H9 (cell line): ENCODE data around the gene GCH1. TPM values are rescaled to one million over a fixed set of nuclear protein-coding genes. Genes with fewer than 3 reads are reported as not detected.

Experiments used
- DNase-seq: peaks from one replicate; pipeline ENCODE4 v3.0.0-alpha.2; 2017
- H2AFZ ChIP-seq: one replicate; pipeline ENCODE4 v1.6.1; 2013; ENCODE audit warnings: mild to moderate bottlenecking, low read length, control low read depth, moderate library complexity
- H2AK5ac ChIP-seq: 2 replicates; pipeline ENCODE4 v1.6.1; 2013; ENCODE audit warnings: low read length, control low read depth, mixed read lengths; ENCODE audit not compliant: insufficient read length
- H2BK120ac ChIP-seq: one replicate; pipeline ENCODE4 v1.6.1; 2013; ENCODE audit warnings: low read depth, mild to moderate bottlenecking, low read length, control low read depth, inconsistent platforms; ENCODE audit not compliant: poor library complexity, severe bottlenecking
- H2BK12ac ChIP-seq: 2 replicates; pipeline ENCODE4 v1.6.1; 2013; ENCODE audit warnings: low read length, control low read depth, mixed read lengths, low read depth; ENCODE audit not compliant: insufficient read length
- H2BK15ac ChIP-seq: 2 replicates; pipeline ENCODE4 v1.6.1; 2013; ENCODE audit warnings: low read depth, low read length, control low read depth
- H2BK20ac ChIP-seq: one replicate; pipeline ENCODE4 v1.6.1; 2013; ENCODE audit warnings: low read depth, mild to moderate bottlenecking, low read length, control low read depth, inconsistent platforms; ENCODE audit not compliant: poor library complexity, severe bottlenecking
- H2BK5ac ChIP-seq: 2 replicates; pipeline ENCODE4 v1.6.1; 2013; ENCODE audit warnings: low read length, control low read depth, mixed read lengths; ENCODE audit not compliant: insufficient read length
- H3K14ac ChIP-seq: 2 replicates; pipeline ENCODE4 v1.6.1; 2013; ENCODE audit warnings: low read length, control low read depth; ENCODE audit not compliant: insufficient read depth
- H3K18ac ChIP-seq: 2 replicates; pipeline ENCODE4 v1.6.1; 2013; ENCODE audit warnings: low read depth, mild to moderate bottlenecking, mixed read lengths, low read length, control low read depth; ENCODE audit not compliant: insufficient read length
- H3K23ac ChIP-seq: 2 replicates; pipeline ENCODE4 v1.6.1; 2013; ENCODE audit warnings: low read length, control low read depth, mixed read lengths, low read depth; ENCODE audit not compliant: insufficient read length
- H3K23me2 ChIP-seq: 2 replicates; pipeline ENCODE4 v1.6.1; 2013; ENCODE audit warnings: low read depth, mild to moderate bottlenecking, mixed read lengths, low read length, control low read depth; ENCODE audit not compliant: insufficient read length, poor library complexity, severe bottlenecking
- H3K27ac ChIP-seq: 2 replicates; pipeline ENCODE4 v1.5.1; 2013; ENCODE audit warnings: low read length, control low read depth, mixed read lengths, low read depth; ENCODE audit not compliant: insufficient read length
- H3K27me3 ChIP-seq: 2 replicates; pipeline ENCODE4 v1.6.1; 2013; ENCODE audit warnings: low read length, control low read depth, inconsistent platforms; ENCODE audit not compliant: insufficient read depth
- H3K4ac ChIP-seq: 2 replicates; pipeline ENCODE4 v1.6.1; 2013; ENCODE audit warnings: low read depth, mild to moderate bottlenecking, control low read depth, inconsistent platforms, low read length, moderate library complexity
- H3K4me1 ChIP-seq: 2 replicates; pipeline ENCODE4 v1.6.1; 2013; ENCODE audit warnings: low read length, control low read depth, inconsistent platforms; ENCODE audit not compliant: insufficient read depth
- H3K4me2 ChIP-seq: 2 replicates; pipeline ENCODE4 v1.6.1; 2013; ENCODE audit warnings: low read length, control low read depth, mixed read lengths; ENCODE audit not compliant: insufficient read length, insufficient read depth
- H3K56ac ChIP-seq: 2 replicates; pipeline ENCODE4 v1.6.1; 2013; ENCODE audit warnings: low read depth, mild to moderate bottlenecking, mixed read lengths, low read length, control low read depth; ENCODE audit not compliant: insufficient read length
- H3K79me1 ChIP-seq: 2 replicates; pipeline ENCODE4 v1.6.1; 2013; ENCODE audit warnings: low read depth, mild to moderate bottlenecking, moderate library complexity, low read length, control low read depth, inconsistent platforms; ENCODE audit not compliant: insufficient read depth, poor library complexity, severe bottlenecking
- H3K79me2 ChIP-seq: 2 replicates; pipeline ENCODE4 v1.6.1; 2013; ENCODE audit warnings: low read length, control low read depth, inconsistent platforms; ENCODE audit not compliant: insufficient read depth
- H3K9ac ChIP-seq: 2 replicates; pipeline ENCODE4 v1.6.1; 2013; ENCODE audit warnings: low read length, control low read depth, mixed read lengths; ENCODE audit not compliant: insufficient read length; ENCODE audit errors: extremely low read depth
- H3K9me3 ChIP-seq: one replicate; pipeline ENCODE4 v1.6.1; 2013; ENCODE audit warnings: low read depth, low read length, inconsistent platforms; ENCODE audit not compliant: control insufficient read depth
- H3T11ph ChIP-seq: one replicate; pipeline ENCODE4 v1.6.1; 2013; ENCODE audit warnings: mild to moderate bottlenecking, low read length, control low read depth, inconsistent platforms
- H4K20me1 ChIP-seq: one replicate; pipeline ENCODE4 v1.6.1; 2013; ENCODE audit not compliant: control insufficient read depth, insufficient read length, insufficient read depth
- H4K5ac ChIP-seq: 2 replicates; pipeline ENCODE4 v1.6.1; 2013; ENCODE audit warnings: low read depth, mild to moderate bottlenecking, mixed read lengths, low read length, control low read depth; ENCODE audit not compliant: insufficient read length
- H4K8ac ChIP-seq: replicated peaks from 2 replicates; pipeline ENCODE4 v1.6.1; 2013; ENCODE audit warnings: low read length, control low read depth, mixed read lengths, low read depth; ENCODE audit not compliant: insufficient read length
- H4K91ac ChIP-seq: 2 replicates; pipeline ENCODE4 v1.6.1; 2013; ENCODE audit warnings: low read depth, mild to moderate bottlenecking, moderate library complexity, mixed read lengths, low read length, control low read depth; ENCODE audit not compliant: insufficient read length
- H3K27ac Mint-ChIP-seq, 3 experiments: 2 replicates in 2 of 3; 3 replicates in 1 of 3; pipeline ENCODE4 v1.8.0; 2020 to 2021; ENCODE audit warnings: mixed read lengths in 3 of 3, mild to moderate bottlenecking in 1 of 3, moderate library complexity in 1 of 3
- H3K27me3 Mint-ChIP-seq: 2 replicates; pipeline ENCODE4 v1.8.0; 2021; ENCODE audit warnings: low read depth, mild to moderate bottlenecking, moderate library complexity, mixed read lengths
- H3K36me3 Mint-ChIP-seq, 3 experiments: 2 replicates in 2 of 3; 3 replicates in 1 of 3; pipeline ENCODE4 v1.8.0; 2020 to 2021; ENCODE audit warnings: low read depth in 3 of 3, mixed read lengths in 3 of 3; ENCODE audit not compliant: insufficient read depth in 1 of 3
- H3K4me1 Mint-ChIP-seq, 2 experiments: 2 replicates each; pipeline ENCODE4 v1.8.0; 2020; ENCODE audit warnings: mixed read lengths in 2 of 2
- H3K4me3 Mint-ChIP-seq, 2 experiments: 2 replicates in 1 of 2; 3 replicates in 1 of 2; pipeline ENCODE4 v1.8.0; 2020 to 2021; ENCODE audit warnings: mild to moderate bottlenecking in 2 of 2, mixed read lengths in 2 of 2, moderate library complexity in 1 of 2
- H3K9me3 Mint-ChIP-seq, 2 experiments: 2 replicates in 1 of 2; 3 replicates in 1 of 2; pipeline ENCODE4 v1.8.0; 2020; ENCODE audit warnings: mild to moderate bottlenecking in 2 of 2, mixed read lengths in 2 of 2, moderate library complexity in 1 of 2
- CTCF ChIP-seq: fragments of 200-600 bp; sonication (generic); conservative IDR thresholded peaks from 3 replicates; pipeline ENCODE4 v1.8.0; 2021; ENCODE audit warnings: antibody characterized with exemption, mild to moderate bottlenecking
- WGBS: extraction: QIAGEN DNeasy Blood & Tissue Kit; methylation state at CpG from one replicate; pipeline ENCODE4 v1.1.7; 2013; ENCODE audit warnings: missing lambda C conversion rate, low lambda C conversion rate, mixed read lengths; ENCODE audit not compliant: insufficient read length; ENCODE audit errors: extremely low coverage; 5-methylcytosine and 5-hydroxymethylcytosine counted together
- total RNA-seq: library from RNA; stranded (reverse); gene quantifications from 2 replicates; pipeline ENCODE4 v1.2.1, GENCODE V29; 2021

The GCH1 gene
- total RNA-seq, 1 experiment from 2014 or later, result 7.7 TPM

GRCh38 chr14:54852215-54852614, 50.4 kb downstream of the GCH1 start:
- Histone ChIP-seq H3K23ac (no peak overlapping the region), H3K14ac (no peak overlapping the region), H3K79me2 (no peaks in the 10 kb centered on the region), H3K56ac (no peak overlapping the region), H4K8ac (no peak overlapping the region), H2AK5ac (no peak overlapping the region), H3K23me2 (no peaks in the 10 kb centered on the region), H2BK5ac (no peak overlapping the region), H4K91ac (no peak overlapping the region), H3K4me2 (no peak overlapping the region), H2BK15ac (no peak overlapping the region), H3K4me1 (no peaks in the 10 kb centered on the region), H3T11ph (no peak overlapping the region), H3K27ac (no peak overlapping the region), H4K5ac (no peak overlapping the region), H3K79me1 (no peaks in the 10 kb centered on the region), H3K9me3 (no peaks in the 10 kb centered on the region), H2BK20ac (no peak overlapping the region), H2BK12ac (no peak overlapping the region), H3K9ac (no peak overlapping the region), H3K18ac (no peak overlapping the region), H4K20me1 (no peaks in the 10 kb centered on the region), H3K27me3 (no peaks in the 10 kb centered on the region), H3K4ac (no peak overlapping the region), H2AFZ (no peak overlapping the region), H2BK120ac (no peak overlapping the region)
- Mint-ChIP-seq H3K36me3 (peaks cover 1 to 5% (median 2%) of the 10 kb centered on the region in 3 experiments; a peak in 3 of 7 replicates), H3K4me3 (no peak overlapping the region), H3K4me1 (peaks cover 16% of the 10 kb centered on the region in 2 experiments), H3K27me3 (no peaks in the 10 kb centered on the region), H3K27ac (no peak overlapping the region), H3K9me3 (no peaks in the 10 kb centered on the region; a peak in 2 of 5 replicates)
- WGBS, result 100% methylated on average over 1 of the region's 3 CpGs
- no peak for TF ChIP-seq CTCF
- DNase-seq, result no peak
